Naive thymus-derived CD4-positive, alpha-beta T cell (primary cell): ENCODE results near the gene DDX42. TPM values are rescaled to one million over a fixed set of nuclear protein-coding genes. Genes with fewer than 3 reads are reported as not detected.
"Not testable (repeated sequence)": the region's sequence is repeated elsewhere in the genome, so short reads cannot be mapped to it uniquely, and the experiment has no call there.

Experiments used
- ATAC-seq: fragments of 150-1000 bp; cut with Tn5 transposase; 2 replicates; pipeline ENCODE4 v1.10.0; 2021; ENCODE audit warnings: mild to moderate bottlenecking, moderate library complexity
- CTCF ChIA-PET: fragments of 350-600 bp; sonication (Branson Sonifier 250); formaldehyde crosslinking; loops from one replicate; lab custom pipeline; 2021; ENCODE audit warnings: antibody characterized with exemption; lab: Charles Lee
- POLR2A ChIA-PET: fragments of 350-600 bp; sonication (Branson Sonifier 250); formaldehyde crosslinking; loops from one replicate; lab custom pipeline; 2021; ENCODE audit warnings: antibody characterized with exemption, inconsistent platforms; lab: Charles Lee
- DNase-seq, 9 donors: peaks; one replicate each; pipeline versions ENCODE4 v3.0.0 to v3.0.0-alpha.2; 2020 to 2022; ENCODE audit warnings: mixed read lengths in 1 of 9
- H3K27ac ChIP-seq: one replicate; pipeline ENCODE4 v1.7.0; 2013; ENCODE audit warnings: mild to moderate bottlenecking, low read depth, low read length, moderate library complexity
- H3K27me3 ChIP-seq, 2 donors: one replicate each; pipeline ENCODE4 v1.7.0; 2013; ENCODE audit warnings: low read length in 2 of 2, mild to moderate bottlenecking in 2 of 2, moderate library complexity in 2 of 2; ENCODE audit not compliant: control insufficient read depth in 2 of 2, insufficient read depth in 2 of 2
- H3K36me3 ChIP-seq, 3 experiments: 1 replicate in 2 of 3; 2 replicates in 1 of 3; pipeline ENCODE4 v1.7.0; 2013; ENCODE audit warnings: low read length in 3 of 3, mild to moderate bottlenecking in 3 of 3, moderate library complexity in 1 of 3; ENCODE audit not compliant: insufficient read depth in 3 of 3, control insufficient read depth in 2 of 3
- H3K4me1 ChIP-seq, 2 donors: one replicate each; pipeline ENCODE4 v1.7.0; 2013; ENCODE audit warnings: low read length in 2 of 2, mild to moderate bottlenecking in 2 of 2, moderate library complexity in 1 of 2; ENCODE audit not compliant: control insufficient read depth in 2 of 2, insufficient read depth in 2 of 2
- H3K4me3 ChIP-seq: 2 replicates; pipeline ENCODE4 v1.7.0; 2013; ENCODE audit warnings: mild to moderate bottlenecking, low read length
- H3K9me3 ChIP-seq, 3 experiments: 1 replicate in 2 of 3; 2 replicates in 1 of 3; pipeline ENCODE4 v1.7.0; 2013; ENCODE audit warnings: low read length in 3 of 3; ENCODE audit not compliant: control insufficient read depth in 2 of 3
- H3K27ac Mint-ChIP-seq, 9 donors: one replicate each; pipeline ENCODE4 v1.8.0; 2020 to 2022; ENCODE audit warnings: mixed read lengths in 9 of 9, mild to moderate bottlenecking in 8 of 9, moderate library complexity in 5 of 9, inconsistent platforms in 2 of 9
- H3K27me3 Mint-ChIP-seq, 5 donors: one replicate each; pipeline ENCODE4 v1.8.0; 2021 to 2022; ENCODE audit warnings: mixed read lengths in 5 of 5, mild to moderate bottlenecking in 1 of 5
- H3K36me3 Mint-ChIP-seq, 5 donors: one replicate each; pipeline ENCODE4 v1.8.0; 2020 to 2022; ENCODE audit warnings: mixed read lengths in 5 of 5, mild to moderate bottlenecking in 3 of 5, inconsistent platforms in 1 of 5
- H3K4me1 Mint-ChIP-seq, 7 donors: one replicate each; pipeline ENCODE4 v1.8.0; 2020 to 2022; ENCODE audit warnings: mixed read lengths in 7 of 7, mild to moderate bottlenecking in 3 of 7, inconsistent platforms in 1 of 7
- H3K4me3 Mint-ChIP-seq, 10 donors: one replicate each; pipeline ENCODE4 v1.8.0; 2020 to 2022; ENCODE audit warnings: mild to moderate bottlenecking in 10 of 10, mixed read lengths in 10 of 10, moderate library complexity in 6 of 10, inconsistent platforms in 2 of 10
- H3K9me3 Mint-ChIP-seq, 11 donors: one replicate each; pipeline ENCODE4 v1.8.0; 2020 to 2022; ENCODE audit warnings: mixed read lengths in 11 of 11, mild to moderate bottlenecking in 4 of 11, inconsistent platforms in 1 of 11, moderate library complexity in 1 of 11
- intact Hi-C, 2 donors: fragments of 100-400 bp; cut with micrococcal nuclease; formaldehyde crosslinking; loops; one replicate each; pipeline ENCODE4 v1.15.1; 2023
- polyA plus RNA-seq, 2 donors: library from polyadenylated mRNA; unstranded; fragments of 300-500 nt; fragmentation: Illumina TruSeq; gene quantifications; one replicate each; pipeline ENCODE4 v1.2.3, GENCODE V29; 2021
- total RNA-seq, 6 experiments: library from RNA in 5 of 6; stranded (reverse) in 5 of 6; gene quantifications; 1 replicate in 5 of 6; 2 replicates in 1 of 6; pipeline ENCODE4 v1.2.3 and lab custom pipeline; 2021 to 2026

The DDX42 gene
- total and polyA plus RNA-seq, 7 experiments from 2014 or later, result 11.8 to 192 (median 117) TPM

DNA sequence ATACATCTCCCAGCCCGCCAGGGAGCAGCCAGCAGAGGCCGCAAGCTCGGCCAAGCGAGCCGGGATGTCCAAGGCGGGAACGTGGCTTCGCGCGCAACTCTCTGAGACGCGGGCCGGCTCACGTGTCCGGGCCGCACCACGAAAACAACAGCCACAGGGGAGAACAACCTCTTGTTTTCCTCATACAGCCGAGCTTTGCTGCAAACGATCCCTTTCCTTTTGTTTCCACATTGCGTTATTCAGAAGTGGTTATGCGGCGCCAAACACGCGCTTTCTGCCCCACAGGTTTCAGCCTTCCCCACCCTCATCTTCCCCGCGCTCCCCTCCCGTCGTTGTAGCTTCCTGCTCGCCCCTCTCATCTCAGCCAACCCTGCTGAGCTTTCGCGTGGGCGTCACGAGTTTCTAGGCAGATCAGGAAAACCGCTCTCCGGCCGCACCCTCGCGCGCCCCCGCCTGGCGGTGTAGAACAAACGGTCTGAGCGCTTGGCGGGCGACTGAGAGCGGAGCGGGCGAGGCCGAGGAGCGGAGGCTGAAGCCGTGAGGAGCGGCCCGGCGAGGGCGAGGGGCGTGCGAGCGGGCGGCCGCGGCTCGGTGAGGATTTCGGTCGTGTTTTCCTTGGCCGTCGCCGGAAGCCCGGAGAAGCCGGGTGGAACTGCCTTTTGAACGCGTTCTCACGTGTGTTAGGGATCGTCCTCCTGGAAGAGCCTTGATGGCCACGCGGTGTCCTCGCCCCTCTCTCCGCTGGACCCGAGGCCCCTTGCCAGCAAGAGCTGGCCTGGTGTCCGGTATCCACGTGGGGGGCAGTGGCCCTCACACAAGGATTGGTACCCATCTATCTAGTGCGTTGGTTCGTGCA is 75.1 kb downstream of the DDX42 start:
- Histone ChIP-seq H3K4me3 (peak overlapping the region; percentile 57), H3K27me3 (no peaks in the 10 kb centered on the region), H3K27ac (peak overlapping the region; percentile 61), H3K9me3 (no peaks in the 10 kb centered on the region), H3K4me1 (peaks cover 0 to 9% of the 10 kb centered on the region in 2 donors), H3K36me3 (no peaks in the 10 kb centered on the region)
- H3K36me3 Mint-ChIP-seq, result peaks cover 0 to 7% (median 0%) of the 10 kb centered on the region in 5 donors
- ChIA-PET CTCF (interaction anchor here (0.5 to 2.4 kb wide), 11 partner anchors 10 to 735 kb away, joined by 3 to 17 read pairs (median 4); no protein-coding TSS in a partner anchor), POLR2A (interaction anchor here (0.5 to 13.5 kb wide), 10 partner anchors 9 to 657 kb away, joined by 3 to 204 read pairs (median 3); partner anchors contain the start of genes CCDC47, DDX42, DDX5 and FTSJ3)
- peaks cover 0 to 25% (median 0%) of the 10 kb centered on the region in 5 donors for H3K27me3 Mint-ChIP-seq
- ATAC-seq (peak; percentile 99), DNase-seq (peak; percentile 88 to 96 (median 94))
- peaks cover 11 to 28% (median 24%) of the 10 kb centered on the region in 7 donors for H3K4me1 Mint-ChIP-seq
- peaks cover 0 to 5% (median 0%) of the 10 kb centered on the region in 11 donors for H3K9me3 Mint-ChIP-seq
- intact Hi-C loops, result loop anchor here (1.0 to 10.0 kb wide), 4 partner anchors 22 to 422 kb away; partner anchors contain the start of genes DCAF7 (in 2 of the 2), FTSJ3 (in 1 of the 2), PSMC5 (in 1 of the 2) and TACO1 (in 1 of the 2)
- peak overlapping the region; percentile 86 to 99 (median 93) for H3K27ac Mint-ChIP-seq
- H3K4me3 Mint-ChIP-seq, result peak overlapping the region; percentile 81 to 90 (median 87)

GRCh38 chr17:63850401-63850800 is 76.4 kb downstream of the DDX42 start:
- ATAC-seq (no peak), DNase-seq (no peak)
- intact Hi-C loops, result no loop called here
- Mint-ChIP-seq H3K36me3 (peaks cover 0 to 7% (median 0%) of the 10 kb centered on the region in 5 donors), H3K27ac (no peak overlapping the region), H3K4me3 (no peak overlapping the region), H3K9me3 (peaks cover 0 to 5% (median 0%) of the 10 kb centered on the region in 11 donors), H3K27me3 (peaks cover 0 to 36% (median 0%) of the 10 kb centered on the region in 5 donors), H3K4me1 (peaks cover 8 to 22% (median 21%) of the 10 kb centered on the region in 7 donors)
- no peaks in the 10 kb centered on the region for H3K27me3 ChIP-seq
- H3K4me1 ChIP-seq, result peaks cover 0 to 9% of the 10 kb centered on the region in 2 donors
- ChIA-PET CTCF (interaction anchor here (1.2 kb wide), 1 partner anchor 15 kb away, joined by 3 read pairs; no protein-coding TSS in a partner anchor), POLR2A (no interaction called here)
- H3K36me3 ChIP-seq, result no peaks in the 10 kb centered on the region
- no peak overlapping the region for H3K27ac ChIP-seq
- no peak overlapping the region for H3K4me3 ChIP-seq
- H3K9me3 ChIP-seq, result no peaks in the 10 kb centered on the region

GRCh38 chr17:63853260-63853659 is 79.3 kb downstream of the DDX42 start:
- Histone ChIP-seq H3K4me1 (peaks cover 0 to 5% of the 10 kb centered on the region in 2 donors), H3K36me3 (no peaks in the 10 kb centered on the region), H3K9me3 (no peaks in the 10 kb centered on the region), H3K27ac (no peak overlapping the region), H3K27me3 (no peaks in the 10 kb centered on the region), H3K4me3 (no peak overlapping the region)
- ChIA-PET POLR2A (interaction anchor here (0.6 kb wide), 1 partner anchor 447 kb away, joined by 5 read pairs; no protein-coding TSS in a partner anchor), CTCF (no interaction called here)
- DNase-seq (no peak), ATAC-seq (no peak)
- Mint-ChIP-seq H3K27me3 (peaks cover 0 to 44% (median 0%) of the 10 kb centered on the region in 5 donors), H3K36me3 (peaks cover 0 to 4% (median 0%) of the 10 kb centered on the region in 5 donors), H3K4me3 (no peak overlapping the region), H3K9me3 (peaks cover 0 to 1% (median 0%) of the 10 kb centered on the region in 11 donors), H3K4me1 (peaks cover under 1 to 15% (median 10%) of the 10 kb centered on the region in 7 donors), H3K27ac (peak overlapping the region in 1 of 9 donors; percentile 36)
- intact Hi-C loops, result no loop called here

GRCh38 chr17:63854709-63855108 is 80.7 kb downstream of the DDX42 start:
- no peak overlapping the region for H3K27ac Mint-ChIP-seq
- POLR2A ChIA-PET, result interaction anchor here (0.6 kb wide), 1 partner anchor 12 kb away, joined by 3 read pairs; the partner anchor contains the start of gene SMARCD2
- no peaks in the 10 kb centered on the region for H3K9me3 ChIP-seq
- no peaks in the 10 kb centered on the region for H3K9me3 Mint-ChIP-seq
- no peaks in the 10 kb centered on the region for H3K36me3 Mint-ChIP-seq
- peaks cover 0 to 4% (median 1%) of the 10 kb centered on the region in 7 donors for H3K4me1 Mint-ChIP-seq
- H3K27me3 ChIP-seq, result no peaks in the 10 kb centered on the region
- H3K27me3 Mint-ChIP-seq, result peaks cover 0 to 42% (median 0%) of the 10 kb centered on the region in 5 donors
- H3K4me3 Mint-ChIP-seq, result no peak overlapping the region
- intact Hi-C loops, result no loop called here
- H3K4me1 ChIP-seq, result no peaks in the 10 kb centered on the region
- DNase-seq (no peak), ATAC-seq (no peak)
- CTCF ChIA-PET, result no interaction called here
- no peaks in the 10 kb centered on the region for H3K36me3 ChIP-seq
- H3K27ac ChIP-seq, result no peak overlapping the region
- no peak overlapping the region for H3K4me3 ChIP-seq

GRCh38 chr17:63855185-63855584 is 81.2 kb downstream of the DDX42 start:
- H3K27me3 Mint-ChIP-seq, result peaks cover 0 to 44% (median 0%) of the 10 kb centered on the region in 5 donors
- no peaks in the 10 kb centered on the region for H3K9me3 Mint-ChIP-seq
- CTCF ChIA-PET, result no interaction called here
- H3K4me3 Mint-ChIP-seq, result no peak overlapping the region
- H3K9me3 ChIP-seq, result no peaks in the 10 kb centered on the region
- no peak overlapping the region for H3K27ac ChIP-seq
- DNase-seq, result no peak
- no peaks in the 10 kb centered on the region for H3K27me3 ChIP-seq
- H3K4me3 ChIP-seq, result no peak overlapping the region
- H3K36me3 Mint-ChIP-seq, result no peaks in the 10 kb centered on the region
- intact Hi-C loops, result no loop called here
- peaks cover 0 to 2% (median 0%) of the 10 kb centered on the region in 7 donors for H3K4me1 Mint-ChIP-seq
- H3K36me3 ChIP-seq, result no peaks in the 10 kb centered on the region
- no peak for ATAC-seq
- POLR2A ChIA-PET, result no interaction called here
- no peak overlapping the region for H3K27ac Mint-ChIP-seq
- no peaks in the 10 kb centered on the region for H3K4me1 ChIP-seq

GRCh38 chr17:63856425-63856824 is 82.5 kb downstream of the DDX42 start:
- intact Hi-C loops, H3K27me3 ChIP-seq, H3K9me3 ChIP-seq, H3K4me1 ChIP-seq, DNase-seq, H3K4me1 Mint-ChIP-seq, H3K4me3 ChIP-seq, H3K4me3 Mint-ChIP-seq, H3K27ac Mint-ChIP-seq, H3K36me3 Mint-ChIP-seq, CTCF ChIA-PET, ATAC-seq, H3K27ac ChIP-seq, POLR2A ChIA-PET, H3K9me3 Mint-ChIP-seq, H3K36me3 ChIP-seq: not testable (repeated sequence)
- peaks cover 0 to 48% (median 0%) of the 10 kb centered on the region in 5 donors for H3K27me3 Mint-ChIP-seq
